ENCODE results near the gene NFXL1.

The NFXL1 gene

GRCh38 chr4:47914220-47914925 lies at the start of gene NFXL1:
NFXL1 (minus strand) TSS chr4:47914583; CDS start chr4:47914203, 380 bp downstream.
- POLR2A ChIA-PET (ENCODE audit: low non-redundant PET), result no interaction called here
- H3K27ac ChIP-seq, result peak within 1 kb of the TSS; percentile 82
- DNase-seq (ENCODE audit: low spot score), result peak; percentile 95
- no peak for TF ChIP-seq CTCF (conservative IDR thresholded peaks at IDR 0.05; ENCODE audit: low read depth)
- CTCF ChIA-PET, result interaction anchor here (0.6 to 0.7 kb wide), 3 partner anchors 75 to 650 kb away, joined by 3 read pairs; no protein-coding TSS in a partner anchor

GRCh38 chr4:47954677-47955076 lies 40.3 kb upstream of the NFXL1 start:
- no peak overlapping the region for H3K27ac ChIP-seq
- POLR2A ChIA-PET (ENCODE audit: low non-redundant PET), result no interaction called here
- CTCF ChIA-PET, result interaction anchor here (0.7 kb wide), 1 partner anchor 28 kb away, joined by 3 read pairs; no protein-coding TSS in a partner anchor
- DNase-seq (ENCODE audit: low spot score), result no peak
- TF ChIP-seq CTCF (conservative IDR thresholded peaks at IDR 0.05; ENCODE audit: low read depth), result no peak

DNA sequence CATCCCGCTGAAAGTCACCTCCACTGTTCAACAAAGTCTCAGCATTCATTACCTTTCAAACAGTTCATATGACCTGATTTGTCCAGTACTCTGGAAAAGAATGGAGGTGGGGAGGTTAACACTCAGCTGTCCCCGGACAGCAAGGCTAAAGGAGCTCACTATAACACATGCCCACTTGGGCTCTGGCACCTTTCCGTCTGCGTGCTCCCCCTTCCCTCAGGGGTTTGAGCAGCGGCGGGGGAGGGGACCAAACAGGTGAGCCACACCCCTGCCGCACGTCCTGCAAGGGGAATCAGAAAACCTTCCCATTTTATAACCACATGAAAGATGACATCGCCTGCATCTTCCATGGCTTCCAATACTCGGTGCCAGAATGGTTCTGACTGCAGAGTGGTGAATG lies 39.9 kb upstream of the NFXL1 start:
- no peak overlapping the region for H3K27ac ChIP-seq
- CTCF ChIA-PET, result interaction anchor here (0.7 kb wide), 1 partner anchor 28 kb away, joined by 3 read pairs; no protein-coding TSS in a partner anchor
- POLR2A ChIA-PET (ENCODE audit: low non-redundant PET), result no interaction called here

GRCh38 chr4:47945930-47946726 lies 31.7 kb upstream of the NFXL1 start:
- CTCF ChIA-PET, result interaction anchor here (0.6 to 0.9 kb wide), 2 partner anchors 12 to 240 kb away, joined by 3 read pairs; no protein-coding TSS in a partner anchor
- H3K27ac ChIP-seq, result no peak overlapping the region
- TF ChIP-seq CTCF (conservative IDR thresholded peaks at IDR 0.05; ENCODE audit: low read depth), result no peak
- DNase-seq (ENCODE audit: low spot score), result no peak
- POLR2A ChIA-PET (ENCODE audit: low non-redundant PET), result no interaction called here

More for the DNA sequence above, 39.9 kb upstream of the NFXL1 start:
- DNase-seq (ENCODE audit: low spot score), result no peak
- no peak for TF ChIP-seq CTCF (conservative IDR thresholded peaks at IDR 0.05; ENCODE audit: low read depth)

DNA sequence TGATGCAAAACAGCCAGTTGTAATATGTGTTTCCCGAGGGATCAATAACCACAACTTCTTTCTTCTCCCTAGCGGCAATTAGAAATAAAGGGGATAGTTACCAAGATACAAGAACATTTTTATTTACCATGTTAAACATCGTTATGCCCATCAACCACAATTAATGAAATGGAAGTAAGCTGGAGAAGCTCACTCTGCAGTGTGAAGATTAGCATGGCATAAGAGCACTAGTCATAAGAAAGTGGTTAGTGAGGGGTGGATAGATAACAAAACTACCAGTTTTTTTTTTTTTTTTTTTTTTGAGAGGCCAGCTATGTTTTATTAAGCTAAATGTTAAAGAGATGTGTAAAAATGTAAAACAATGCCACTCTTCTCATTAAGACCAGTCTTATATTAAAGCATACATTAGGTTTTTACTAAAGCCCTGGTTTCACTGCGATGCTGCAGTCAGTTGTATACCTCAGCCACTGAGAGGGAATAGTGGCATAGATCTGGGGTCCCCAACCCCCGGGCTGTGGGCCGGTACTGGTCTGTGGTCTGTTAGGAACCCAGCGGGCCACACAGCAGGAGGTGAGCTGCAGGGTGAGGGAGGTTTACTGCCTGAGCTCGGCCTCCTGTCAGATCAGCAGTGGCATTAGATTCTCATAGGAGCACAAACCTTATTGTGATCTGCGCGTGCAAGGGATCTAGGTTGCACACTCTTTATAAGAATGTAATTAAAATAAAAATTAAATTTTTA lies 27.9 kb upstream of the NFXL1 start:
- no peak for DNase-seq (ENCODE audit: low spot score)
- no peak overlapping the region for H3K27ac ChIP-seq
- CTCF ChIA-PET, result no interaction called here
- no peak for TF ChIP-seq CTCF (conservative IDR thresholded peaks at IDR 0.05; ENCODE audit: low read depth)
- POLR2A ChIA-PET (ENCODE audit: low non-redundant PET), result no interaction called here

- CTCF ChIA-PET, result no interaction called here
- POLR2A ChIA-PET (ENCODE audit: low non-redundant PET), result no interaction called here
- no peak overlapping the region for H3K27ac ChIP-seq
- no peak for DNase-seq (ENCODE audit: low spot score)
- no peak for TF ChIP-seq CTCF (conservative IDR thresholded peaks at IDR 0.05; ENCODE audit: low read depth)
Measured at GRCh38 chr4:47939456-47939855, 25.1 kb upstream of the NFXL1 start.
